GM19438 (cell line): ENCODE measurements around the gene IMMP1L.

Experiments
- ATAC-seq: cut with Tn5 transposase; IDR thresholded peaks from one replicate; pipeline ENCODE4 v1.9.1; 2021; ENCODE audit warnings: low read depth; ENCODE audit not compliant: unreplicated experiment

Gene IMMP1L

GRCh38 chr11:31408201-31408600, 101.2 kb downstream of the IMMP1L start:
- ATAC-seq, result no peak

GRCh38 chr11:31404614-31405013, 104.8 kb downstream of the IMMP1L start:
- no peak for ATAC-seq

GRCh38 chr11:31397239-31397834, 112.1 kb downstream of the IMMP1L start:
- ATAC-seq, result no peak

GRCh38 chr11:31387379-31387778, 122.0 kb downstream of the IMMP1L start:
- no peak for ATAC-seq

GRCh38 chr11:31383116-31383515, 126.3 kb downstream of the IMMP1L start:
- no peak for ATAC-seq
